Fibroblast of the aortic adventitia (primary cell): Measurements from ENCODE around the gene HK1. TPM values are rescaled to one million over a fixed set of nuclear protein-coding genes. Genes with fewer than 3 reads are reported as not detected.

Source experiments
- DNase-seq: peaks from one replicate; pipeline ENCODE4 v3.0.0-alpha.2; 2010; ENCODE audit warnings: low read depth
- H3K4me3 ChIP-seq: 2 replicates; pipeline ENCODE4 v1.5.1; 2011; ENCODE audit warnings: low read depth, mild to moderate bottlenecking, control low read depth, low read length, moderate library complexity
- total RNA-seq: library from RNA; depleted of rRNA; stranded (reverse); fragments of >200 nt; gene quantifications from 2 replicates; pipeline ENCODE4 v1.2.3, GENCODE V29; 2012; ENCODE audit warnings: low replicate concordance
- TF ChIP-seq, protein P1 (sequence below): IDR thresholded peaks from 2 replicates; pipeline ENCODE4 v1.5.1; 2011; ENCODE audit warnings: mild to moderate bottlenecking, low read length, control low read depth, inconsistent platforms; ENCODE audit not compliant: insufficient read depth

Gene HK1
- total RNA-seq, 1 donor: 84.1 TPM

DNA sequence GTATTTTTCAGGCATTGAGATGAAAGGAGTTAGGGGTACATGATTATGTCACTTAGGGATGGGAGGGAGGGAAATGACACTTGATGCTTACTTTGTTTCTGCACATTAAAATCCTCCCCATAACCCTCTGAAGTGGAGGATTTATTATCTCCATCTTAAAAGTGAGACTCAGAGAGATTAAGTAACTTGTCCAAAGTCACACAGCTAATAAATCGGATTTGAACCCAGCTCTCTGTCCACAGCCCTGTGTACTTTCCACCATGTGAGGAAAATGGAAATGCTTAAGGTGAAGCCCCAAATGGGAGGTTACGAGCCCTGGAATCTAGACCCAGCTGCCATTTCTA is 58.6 kb downstream of the HK1 start:
- DNase-seq: no peak
- no peak overlapping the region for H3K4me3 ChIP-seq
- TF ChIP-seq, protein P1, sequence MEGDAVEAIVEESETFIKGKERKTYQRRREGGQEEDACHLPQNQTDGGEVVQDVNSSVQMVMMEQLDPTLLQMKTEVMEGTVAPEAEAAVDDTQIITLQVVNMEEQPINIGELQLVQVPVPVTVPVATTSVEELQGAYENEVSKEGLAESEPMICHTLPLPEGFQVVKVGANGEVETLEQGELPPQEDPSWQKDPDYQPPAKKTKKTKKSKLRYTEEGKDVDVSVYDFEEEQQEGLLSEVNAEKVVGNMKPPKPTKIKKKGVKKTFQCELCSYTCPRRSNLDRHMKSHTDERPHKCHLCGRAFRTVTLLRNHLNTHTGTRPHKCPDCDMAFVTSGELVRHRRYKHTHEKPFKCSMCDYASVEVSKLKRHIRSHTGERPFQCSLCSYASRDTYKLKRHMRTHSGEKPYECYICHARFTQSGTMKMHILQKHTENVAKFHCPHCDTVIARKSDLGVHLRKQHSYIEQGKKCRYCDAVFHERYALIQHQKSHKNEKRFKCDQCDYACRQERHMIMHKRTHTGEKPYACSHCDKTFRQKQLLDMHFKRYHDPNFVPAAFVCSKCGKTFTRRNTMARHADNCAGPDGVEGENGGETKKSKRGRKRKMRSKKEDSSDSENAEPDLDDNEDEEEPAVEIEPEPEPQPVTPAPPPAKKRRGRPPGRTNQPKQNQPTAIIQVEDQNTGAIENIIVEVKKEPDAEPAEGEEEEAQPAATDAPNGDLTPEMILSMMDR: no peak

DNA sequence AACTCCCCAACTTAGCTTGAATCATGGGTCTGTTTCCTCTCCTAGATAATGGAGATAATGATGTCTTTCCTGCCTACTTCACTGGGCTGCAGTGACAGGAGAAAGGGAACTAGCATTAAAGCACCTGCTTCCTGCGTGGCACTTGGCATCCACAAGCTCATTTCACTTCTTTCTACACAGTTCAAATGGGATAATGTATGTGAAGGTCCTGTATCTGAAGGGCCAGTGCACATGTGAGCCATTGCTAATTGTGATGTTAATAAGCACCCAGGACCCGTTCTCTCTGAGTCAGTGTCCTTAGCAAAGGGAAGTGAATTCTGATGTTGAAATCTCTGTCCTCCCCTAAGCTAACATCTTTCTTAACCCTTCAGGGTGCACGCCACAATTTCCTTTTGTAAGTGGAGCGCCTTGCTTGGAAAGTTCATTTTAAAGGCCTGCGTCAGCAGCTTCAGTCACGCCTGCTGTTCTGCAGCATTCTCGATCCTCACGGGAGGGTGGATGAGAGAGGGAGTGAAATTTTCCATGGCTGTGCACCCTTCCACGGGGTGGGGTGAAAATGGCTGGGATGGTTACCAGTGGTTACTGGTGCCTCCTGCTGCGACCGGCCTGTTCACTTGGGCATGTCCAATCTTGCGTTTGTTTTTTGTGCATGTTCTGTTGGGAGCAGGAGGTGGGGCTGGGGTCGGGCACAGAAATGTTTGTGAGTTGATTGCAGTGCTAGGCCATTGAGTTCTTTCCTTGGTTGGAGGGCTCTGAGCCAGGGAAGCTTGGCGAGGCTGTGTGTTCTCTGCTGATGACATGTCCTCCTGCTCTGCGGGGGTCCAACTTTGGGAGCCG is 59.2 kb downstream of the HK1 start:
- peak; percentile 82 for DNase-seq
- H3K4me3 ChIP-seq: no peak overlapping the region
- TF ChIP-seq, protein P1: no peak

DNA sequence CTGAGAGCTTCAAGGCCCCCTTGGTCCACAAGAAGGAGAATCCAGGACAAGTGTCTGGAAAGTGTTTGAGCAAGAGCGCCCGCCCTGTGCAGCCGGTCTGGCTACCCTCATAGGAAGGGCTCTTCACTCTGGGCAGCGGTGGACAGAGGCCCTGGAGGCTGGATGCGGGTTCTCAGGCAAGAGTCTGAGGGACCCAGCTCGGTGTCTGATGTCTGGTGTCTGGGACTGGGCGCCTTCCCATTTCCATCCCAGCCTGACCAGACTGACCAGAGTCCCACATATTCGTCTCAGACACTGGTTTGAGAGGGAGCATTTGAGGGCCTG is 59.8 kb downstream of the HK1 start:
- DNase-seq: no peak
- TF ChIP-seq, protein P1: no peak

DNA sequence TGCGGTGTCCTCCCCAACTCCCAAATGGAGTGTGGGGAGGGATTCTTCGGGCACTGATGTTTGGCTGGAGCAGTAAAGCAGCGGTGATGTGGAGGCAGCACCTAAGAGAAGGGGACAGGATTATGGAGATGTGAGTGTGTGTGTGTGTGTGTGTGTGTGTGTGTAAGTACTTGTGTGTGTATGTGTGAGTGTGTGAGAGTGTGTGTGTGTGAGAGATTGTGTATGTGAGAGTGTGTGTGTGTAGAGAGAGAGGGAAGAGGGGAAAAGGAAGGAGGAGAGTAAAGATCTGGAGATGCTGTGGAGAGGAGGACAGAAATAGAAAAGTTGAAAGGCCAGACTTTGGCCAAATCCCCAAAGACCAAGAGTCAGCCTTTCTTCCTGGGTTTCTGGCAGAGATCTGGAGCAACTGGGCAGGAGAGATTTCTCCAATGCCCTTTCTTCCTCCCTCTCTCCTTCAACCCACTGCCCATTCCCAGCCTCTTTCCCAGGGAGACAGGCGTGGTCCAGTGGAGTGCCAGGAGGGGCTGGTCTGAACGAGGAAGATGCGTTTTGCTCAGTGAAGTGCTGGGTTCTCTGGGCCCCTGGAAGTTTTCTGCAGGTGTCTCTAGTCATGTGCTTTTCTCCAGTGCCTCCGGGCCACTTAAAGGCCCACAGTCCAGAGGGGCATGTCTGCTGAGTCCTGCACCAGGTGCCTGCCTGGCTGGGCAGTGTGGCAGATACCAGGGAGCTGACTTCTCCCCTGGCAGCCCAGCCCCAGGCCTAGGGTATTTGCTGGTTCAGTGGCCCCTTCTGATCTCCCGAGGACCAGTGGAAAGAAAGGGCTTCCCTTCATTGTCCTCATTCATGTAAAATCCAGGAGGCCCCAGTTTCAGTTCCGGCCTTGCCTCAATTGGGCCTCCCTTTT is 60.5 kb downstream of the HK1 start:
- no peak overlapping the region for H3K4me3 ChIP-seq
- TF ChIP-seq, protein P1: no peak
- peak; percentile 64 for DNase-seq

More for the DNA sequence above, 59.8 kb downstream of the HK1 start:
- no peak overlapping the region for H3K4me3 ChIP-seq

DNA sequence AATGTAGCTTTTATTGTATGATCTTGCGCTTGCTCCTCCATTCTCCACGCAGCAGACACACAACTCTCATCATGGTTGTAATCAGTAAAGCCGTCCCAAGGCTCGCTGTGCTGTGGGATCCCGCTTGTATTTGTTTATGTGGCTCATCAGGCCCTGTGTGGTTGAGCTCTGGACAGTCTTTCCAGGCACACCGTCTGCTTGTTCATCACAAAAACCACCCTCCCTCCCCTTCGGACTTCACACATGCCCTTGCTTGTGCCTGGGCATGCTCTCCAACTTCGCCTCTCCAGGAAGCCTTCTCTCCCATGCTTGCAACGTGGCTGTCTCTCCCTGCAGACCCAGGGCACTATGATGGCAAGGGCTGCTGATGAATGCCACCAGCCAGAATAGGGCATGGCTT is 62.4 kb downstream of the HK1 start:
- DNase-seq: no peak
- no peak overlapping the region for H3K4me3 ChIP-seq
- TF ChIP-seq, protein P1: no peak

DNA sequence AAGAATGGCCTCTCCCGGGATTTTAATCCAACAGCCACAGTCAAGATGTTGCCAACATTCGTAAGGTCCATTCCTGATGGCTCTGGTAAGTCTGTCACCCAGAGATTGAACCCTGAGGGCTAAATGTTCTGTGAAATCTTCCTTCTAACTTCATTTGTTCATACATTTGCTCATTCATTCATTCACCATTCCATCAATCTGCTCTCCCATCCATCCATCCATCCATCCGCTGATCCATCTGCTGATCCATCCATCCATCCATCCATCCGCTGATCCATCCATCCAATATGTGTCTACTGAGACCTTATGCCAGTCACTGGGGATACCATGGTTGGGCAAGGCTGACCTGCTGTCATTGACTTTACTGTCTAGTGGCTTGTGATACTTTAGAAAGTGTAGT is 65.6 kb downstream of the HK1 start:
- TF ChIP-seq, protein P1: no peak
- DNase-seq: no peak
- H3K4me3 ChIP-seq: no peak overlapping the region
